GM12892 (cell line): ENCODE data around the gene TRIM9.

Source experiments
- POLR2A ChIP-seq: IDR thresholded peaks from 2 replicates; pipeline ENCODE4 v1.6.1; 2011; ENCODE audit warnings: low read depth, low read length, control low read depth
- POLR2AphosphoS5 ChIP-seq: IDR thresholded peaks from 2 replicates; pipeline ENCODE4 v1.6.1; 2011; ENCODE audit warnings: low read depth, low read length, control low read depth

DNA sequence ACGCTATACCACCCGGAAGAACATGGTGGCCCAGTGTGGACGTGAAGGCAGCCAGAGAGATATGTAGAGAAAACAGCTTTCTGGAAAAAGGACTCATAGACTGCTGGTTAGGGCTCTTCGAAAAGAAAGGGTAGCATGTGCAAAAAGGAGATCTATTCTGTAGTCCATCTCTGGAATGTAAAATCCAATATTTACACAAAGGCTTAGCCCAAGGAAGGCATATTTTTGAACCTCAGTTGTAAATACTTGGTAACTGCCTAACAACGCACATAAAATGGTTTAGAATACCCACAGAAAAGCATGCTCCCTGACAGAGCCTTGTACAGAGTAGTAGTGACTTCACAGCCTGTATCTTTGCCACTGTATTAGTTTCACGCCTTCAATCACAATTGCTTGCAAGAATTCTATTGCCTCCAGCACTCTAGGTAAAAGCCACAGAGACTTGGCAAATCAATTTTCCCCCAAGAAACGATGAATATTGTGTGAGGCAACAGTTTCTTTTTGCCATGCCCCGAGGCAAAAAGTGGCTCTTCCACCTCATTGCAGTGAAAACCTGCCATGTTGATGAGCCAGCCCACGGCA is 59.2 kb downstream of the TRIM9 start:
- TF ChIP-seq POLR2AphosphoS5 (no peak), POLR2A (no peak)
